Naive thymus-derived CD4-positive, alpha-beta T cell (primary cell): ENCODE results near the gene FBXO48. TPM values are rescaled to one million over a fixed set of nuclear protein-coding genes. Genes with fewer than 3 reads are reported as not detected.
A peak's percentile ranks its signal among the peaks of the same experiment; 100 is the strongest.

Experiments
- ATAC-seq: fragments of 150-1000 bp; cut with Tn5 transposase; 2 replicates; pipeline ENCODE4 v1.10.0; 2021; ENCODE audit warnings: mild to moderate bottlenecking, moderate library complexity
- CTCF ChIA-PET: fragments of 350-600 bp; sonication (Branson Sonifier 250); formaldehyde crosslinking; loops from one replicate; lab custom pipeline; 2021; ENCODE audit warnings: antibody characterized with exemption; lab: Charles Lee
- POLR2A ChIA-PET: fragments of 350-600 bp; sonication (Branson Sonifier 250); formaldehyde crosslinking; loops from one replicate; lab custom pipeline; 2021; ENCODE audit warnings: antibody characterized with exemption, inconsistent platforms; lab: Charles Lee
- DNase-seq, 9 donors: peaks; one replicate each; pipeline versions ENCODE4 v3.0.0 to v3.0.0-alpha.2; 2020 to 2022; ENCODE audit warnings: mixed read lengths in 1 of 9
- H3K27ac ChIP-seq: one replicate; pipeline ENCODE4 v1.7.0; 2013; ENCODE audit warnings: mild to moderate bottlenecking, low read depth, low read length, moderate library complexity
- H3K27me3 ChIP-seq, 2 donors: one replicate each; pipeline ENCODE4 v1.7.0; 2013; ENCODE audit warnings: low read length in 2 of 2, mild to moderate bottlenecking in 2 of 2, moderate library complexity in 2 of 2; ENCODE audit not compliant: control insufficient read depth in 2 of 2, insufficient read depth in 2 of 2
- H3K36me3 ChIP-seq, 3 experiments: 1 replicate in 2 of 3; 2 replicates in 1 of 3; pipeline ENCODE4 v1.7.0; 2013; ENCODE audit warnings: low read length in 3 of 3, mild to moderate bottlenecking in 3 of 3, moderate library complexity in 1 of 3; ENCODE audit not compliant: insufficient read depth in 3 of 3, control insufficient read depth in 2 of 3
- H3K4me1 ChIP-seq, 2 donors: one replicate each; pipeline ENCODE4 v1.7.0; 2013; ENCODE audit warnings: low read length in 2 of 2, mild to moderate bottlenecking in 2 of 2, moderate library complexity in 1 of 2; ENCODE audit not compliant: control insufficient read depth in 2 of 2, insufficient read depth in 2 of 2
- H3K4me3 ChIP-seq: 2 replicates; pipeline ENCODE4 v1.7.0; 2013; ENCODE audit warnings: mild to moderate bottlenecking, low read length
- H3K9me3 ChIP-seq, 3 experiments: 1 replicate in 2 of 3; 2 replicates in 1 of 3; pipeline ENCODE4 v1.7.0; 2013; ENCODE audit warnings: low read length in 3 of 3; ENCODE audit not compliant: control insufficient read depth in 2 of 3
- H3K27ac Mint-ChIP-seq, 9 donors: one replicate each; pipeline ENCODE4 v1.8.0; 2020 to 2022; ENCODE audit warnings: mixed read lengths in 9 of 9, mild to moderate bottlenecking in 8 of 9, moderate library complexity in 5 of 9, inconsistent platforms in 2 of 9
- H3K27me3 Mint-ChIP-seq, 5 donors: one replicate each; pipeline ENCODE4 v1.8.0; 2021 to 2022; ENCODE audit warnings: mixed read lengths in 5 of 5, mild to moderate bottlenecking in 1 of 5
- H3K36me3 Mint-ChIP-seq, 5 donors: one replicate each; pipeline ENCODE4 v1.8.0; 2020 to 2022; ENCODE audit warnings: mixed read lengths in 5 of 5, mild to moderate bottlenecking in 3 of 5, inconsistent platforms in 1 of 5
- H3K4me1 Mint-ChIP-seq, 7 donors: one replicate each; pipeline ENCODE4 v1.8.0; 2020 to 2022; ENCODE audit warnings: mixed read lengths in 7 of 7, mild to moderate bottlenecking in 3 of 7, inconsistent platforms in 1 of 7
- H3K4me3 Mint-ChIP-seq, 10 donors: one replicate each; pipeline ENCODE4 v1.8.0; 2020 to 2022; ENCODE audit warnings: mild to moderate bottlenecking in 10 of 10, mixed read lengths in 10 of 10, moderate library complexity in 6 of 10, inconsistent platforms in 2 of 10
- H3K9me3 Mint-ChIP-seq, 11 donors: one replicate each; pipeline ENCODE4 v1.8.0; 2020 to 2022; ENCODE audit warnings: mixed read lengths in 11 of 11, mild to moderate bottlenecking in 4 of 11, inconsistent platforms in 1 of 11, moderate library complexity in 1 of 11
- intact Hi-C, 2 donors: fragments of 100-400 bp; cut with micrococcal nuclease; formaldehyde crosslinking; loops; one replicate each; pipeline ENCODE4 v1.15.1; 2023
- polyA plus RNA-seq, 2 donors: library from polyadenylated mRNA; unstranded; fragments of 300-500 nt; fragmentation: Illumina TruSeq; gene quantifications; one replicate each; pipeline ENCODE4 v1.2.3, GENCODE V29; 2021
- total RNA-seq, 6 experiments: library from RNA in 5 of 6; stranded (reverse) in 5 of 6; gene quantifications; 1 replicate in 5 of 6; 2 replicates in 1 of 6; pipeline ENCODE4 v1.2.3 and lab custom pipeline; 2021 to 2026

The FBXO48 gene
- total and polyA plus RNA-seq, 7 experiments from 2014 or later: 0.49 to 5.6 (median 1.3) TPM

GRCh38 chr2:68476454-68476853 is 9.4 kb upstream of the FBXO48 start:
- H3K27me3 ChIP-seq: no peaks in the 10 kb centered on the region
- H3K36me3 Mint-ChIP-seq: peaks cover 0 to 8% (median 0%) of the 10 kb centered on the region in 5 donors
- no peak overlapping the region for H3K4me3 ChIP-seq
- intact Hi-C loops: no loop called here
- no peaks in the 10 kb centered on the region for H3K9me3 ChIP-seq
- ChIA-PET CTCF (no interaction called here), POLR2A (no interaction called here)
- no peak overlapping the region for H3K27ac ChIP-seq
- H3K36me3 ChIP-seq: no peaks in the 10 kb centered on the region
- H3K27me3 Mint-ChIP-seq: peaks cover 0 to 7% (median 0%) of the 10 kb centered on the region in 5 donors
- no peak for ATAC-seq
- H3K4me3 Mint-ChIP-seq: no peak overlapping the region
- H3K4me1 ChIP-seq: no peaks in the 10 kb centered on the region
- peaks cover 0 to 3% (median 0%) of the 10 kb centered on the region in 7 donors for H3K4me1 Mint-ChIP-seq
- H3K9me3 Mint-ChIP-seq: no peaks in the 10 kb centered on the region
- H3K27ac Mint-ChIP-seq: no peak overlapping the region
- no peak for DNase-seq

GRCh38 chr2:68475576-68475975 is 8.5 kb upstream of the FBXO48 start:
- no peak overlapping the region for H3K4me3 ChIP-seq
- no peaks in the 10 kb centered on the region for H3K27me3 ChIP-seq
- no peaks in the 10 kb centered on the region for H3K36me3 ChIP-seq
- H3K27ac ChIP-seq: no peak overlapping the region
- H3K9me3 Mint-ChIP-seq: no peaks in the 10 kb centered on the region
- no peak overlapping the region for H3K4me3 Mint-ChIP-seq
- H3K27me3 Mint-ChIP-seq: no peaks in the 10 kb centered on the region
- no peak for DNase-seq
- ATAC-seq: no peak
- H3K27ac Mint-ChIP-seq: no peak overlapping the region
- POLR2A ChIA-PET: no interaction called here
- peaks cover 0 to 8% (median 0%) of the 10 kb centered on the region in 5 donors for H3K36me3 Mint-ChIP-seq
- H3K4me1 Mint-ChIP-seq: peaks cover 0 to 3% (median 0%) of the 10 kb centered on the region in 7 donors
- CTCF ChIA-PET: interaction anchor here (0.7 to 1.7 kb wide), 2 partner anchors 12 to 458 kb away, joined by 3 to 10 read pairs; no protein-coding TSS in a partner anchor
- no peaks in the 10 kb centered on the region for H3K4me1 ChIP-seq
- intact Hi-C loops: no loop called here
- H3K9me3 ChIP-seq: no peaks in the 10 kb centered on the region

GRCh38 chr2:68475110-68475509 is 8.0 kb upstream of the FBXO48 start:
- no peaks in the 10 kb centered on the region for H3K27me3 ChIP-seq
- no peaks in the 10 kb centered on the region for H3K9me3 Mint-ChIP-seq
- DNase-seq (no peak), ATAC-seq (no peak)
- no peak overlapping the region for H3K4me3 Mint-ChIP-seq
- H3K4me1 ChIP-seq: no peaks in the 10 kb centered on the region
- POLR2A ChIA-PET: no interaction called here
- H3K4me1 Mint-ChIP-seq: peaks cover 0 to 3% (median 0%) of the 10 kb centered on the region in 7 donors
- H3K27ac ChIP-seq: no peak overlapping the region
- no peak overlapping the region for H3K27ac Mint-ChIP-seq
- CTCF ChIA-PET: interaction anchor here (0.7 to 1.7 kb wide), 2 partner anchors 12 to 458 kb away, joined by 3 to 10 read pairs; no protein-coding TSS in a partner anchor
- H3K36me3 Mint-ChIP-seq: peaks cover 0 to 8% (median 0%) of the 10 kb centered on the region in 5 donors
- H3K4me3 ChIP-seq: no peak overlapping the region
- H3K27me3 Mint-ChIP-seq: no peaks in the 10 kb centered on the region
- H3K36me3 ChIP-seq: no peaks in the 10 kb centered on the region
- H3K9me3 ChIP-seq: no peaks in the 10 kb centered on the region
- intact Hi-C loops: no loop called here

DNA sequence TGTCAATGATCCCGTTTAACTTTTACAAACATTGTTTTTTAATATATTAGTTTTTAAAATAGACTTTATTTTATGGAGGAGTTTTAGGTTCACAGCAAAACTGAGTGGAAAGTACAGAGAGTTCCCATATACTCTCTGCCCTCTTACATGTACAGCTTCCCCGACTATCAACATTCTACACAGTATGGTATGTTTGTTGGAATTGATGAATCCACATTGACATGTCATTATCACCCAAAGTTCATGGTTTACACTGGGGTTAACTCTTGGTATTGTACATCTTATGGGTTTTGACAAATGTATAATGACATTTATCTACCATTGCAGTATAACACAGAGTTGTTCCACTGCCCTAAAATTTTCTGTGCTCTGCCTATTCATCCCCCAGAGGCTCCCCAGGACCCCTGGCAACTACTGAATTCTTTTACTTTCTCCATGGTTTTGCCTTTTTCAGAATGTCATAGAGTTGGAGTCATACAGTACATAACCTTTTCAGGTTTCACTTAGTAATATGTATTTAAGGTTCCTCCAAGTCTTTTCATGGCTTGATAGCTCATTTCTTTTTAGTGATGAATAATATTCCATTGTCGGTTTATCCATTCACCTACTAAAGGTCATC is 5.8 kb upstream of the FBXO48 start:
- H3K27ac Mint-ChIP-seq: no peak overlapping the region
- CTCF ChIA-PET: interaction anchor here (1.6 kb wide), 1 partner anchor 8 kb away, joined by 7 read pairs; no protein-coding TSS in a partner anchor

GRCh38 chr2:68471385-68471784 is 4.3 kb upstream of the FBXO48 start:
- H3K4me3 ChIP-seq: no peak overlapping the region
- ATAC-seq (no peak), DNase-seq (no peak)
- H3K27me3 ChIP-seq: no peaks in the 10 kb centered on the region
- H3K4me1 ChIP-seq: no peaks in the 10 kb centered on the region
- H3K36me3 Mint-ChIP-seq: peaks cover 0 to 4% (median 0%) of the 10 kb centered on the region in 5 donors
- H3K9me3 Mint-ChIP-seq: no peaks in the 10 kb centered on the region
- H3K27ac Mint-ChIP-seq: peak overlapping the region in 1 of 9 donors; percentile 54
- ChIA-PET POLR2A (no interaction called here), CTCF (no interaction called here)
- H3K27me3 Mint-ChIP-seq: no peaks in the 10 kb centered on the region
- peaks cover 0 to 4% (median 0%) of the 10 kb centered on the region in 3 experiments for H3K36me3 ChIP-seq
- H3K4me1 Mint-ChIP-seq: peaks cover 6 to 24% (median 18%) of the 10 kb centered on the region in 7 donors
- intact Hi-C loops: loop anchor here in 1 of 2 donors (2.0 kb wide), 1 partner anchor 43 kb away; no protein-coding TSS in a partner anchor
- H3K27ac ChIP-seq: no peak overlapping the region
- no peaks in the 10 kb centered on the region for H3K9me3 ChIP-seq
- H3K4me3 Mint-ChIP-seq: no peak overlapping the region

More for the DNA sequence above, 5.8 kb upstream of the FBXO48 start:
- POLR2A ChIA-PET: no interaction called here
- Histone ChIP-seq H3K27ac (no peak overlapping the region), H3K4me1 (no peaks in the 10 kb centered on the region), H3K27me3 (no peaks in the 10 kb centered on the region), H3K4me3 (no peak overlapping the region), H3K36me3 (no peaks in the 10 kb centered on the region), H3K9me3 (no peaks in the 10 kb centered on the region)
- H3K4me3 Mint-ChIP-seq: no peak overlapping the region
- H3K9me3 Mint-ChIP-seq: no peaks in the 10 kb centered on the region
- intact Hi-C loops: no loop called here
- ATAC-seq: no peak
- no peaks in the 10 kb centered on the region for H3K27me3 Mint-ChIP-seq
- peaks cover 0 to 19% (median 17%) of the 10 kb centered on the region in 7 donors for H3K4me1 Mint-ChIP-seq
- peaks cover 0 to 8% (median 0%) of the 10 kb centered on the region in 5 donors for H3K36me3 Mint-ChIP-seq
- DNase-seq: no peak

DNA sequence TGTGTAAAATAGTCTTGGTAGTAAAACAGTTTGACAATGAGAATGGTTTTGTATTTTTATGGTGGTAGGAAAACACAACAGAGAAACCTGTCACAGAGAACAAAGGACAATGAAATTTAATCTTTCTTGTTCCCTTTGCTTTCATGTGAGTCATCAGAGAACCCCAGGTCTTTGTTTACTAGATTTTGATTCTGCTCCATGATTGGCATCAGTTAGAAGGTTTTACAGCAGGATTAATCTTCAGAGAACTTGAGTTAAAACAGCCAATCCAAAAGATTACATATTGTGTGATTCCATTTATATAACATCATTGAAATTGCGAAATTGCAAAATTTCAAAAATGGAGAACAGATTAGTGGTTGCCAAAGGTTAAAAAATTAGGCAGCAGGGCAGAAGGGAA is 2.8 kb upstream of the FBXO48 start:
- ATAC-seq (no peak), DNase-seq (no peak)
- Histone ChIP-seq H3K4me1 (peaks cover 7 to 14% of the 10 kb centered on the region in 2 donors), H3K9me3 (no peaks in the 10 kb centered on the region), H3K4me3 (no peak overlapping the region), H3K27ac (no peak overlapping the region), H3K36me3 (peaks cover 0 to 4% (median 0%) of the 10 kb centered on the region in 3 experiments), H3K27me3 (no peaks in the 10 kb centered on the region)
- no peak overlapping the region for H3K27ac Mint-ChIP-seq
- no peaks in the 10 kb centered on the region for H3K27me3 Mint-ChIP-seq
- intact Hi-C loops: loop anchor here (2.0 to 10.0 kb wide), 8 partner anchors 45 to 1345 kb away; partner anchors contain the start of genes AAK1 (in 1 of the 2), ARHGAP25 (in 1 of the 2), ETAA1 (in 1 of the 2) and GFPT1 (in 1 of the 2)
- ChIA-PET CTCF (no interaction called here), POLR2A (no interaction called here)
- H3K9me3 Mint-ChIP-seq: no peaks in the 10 kb centered on the region
- no peak overlapping the region for H3K4me3 Mint-ChIP-seq
- peaks cover 0 to 4% (median 0%) of the 10 kb centered on the region in 5 donors for H3K36me3 Mint-ChIP-seq
- H3K4me1 Mint-ChIP-seq: peaks cover 10 to 39% (median 30%) of the 10 kb centered on the region in 7 donors
